GM10248 (cell line): Measurements from ENCODE around the gene BTBD19.
"Not testable (repeated sequence)": the region's sequence is repeated elsewhere in the genome, so short reads cannot be mapped to it uniquely, and the experiment has no call there.

Source experiments
- CTCF ChIA-PET: fragments of 300-600 bp; sonication (Branson Sonifier 250); formaldehyde crosslinking; extraction: SDS; loops from one replicate; lab custom pipeline; 2021; ENCODE audit warnings: antibody characterized with exemption; lab: Yijun Ruan, JAX
- POLR2A ChIA-PET: fragments of 350-650 bp; sonication (Branson Sonifier 250); formaldehyde crosslinking; extraction: SDS; loops from one replicate; lab custom pipeline; 2020; ENCODE audit warnings: antibody characterized with exemption; lab: Yijun Ruan, JAX
- DNase-seq: peaks from one replicate; pipeline ENCODE4 v3.0.0; 2012; ENCODE audit errors: extremely low spot score
- CTCF ChIP-seq: IDR thresholded peaks from 2 replicates; pipeline ENCODE4 v1.5.1; 2012; ENCODE audit warnings: mild to moderate bottlenecking, low read depth; ENCODE audit errors: extremely low read depth, missing control alignments, control extremely low read depth

Gene BTBD19

GRCh38 chr1:44811234-44811633, 2.9 kb downstream of the BTBD19 start:
- POLR2A ChIA-PET = interaction anchor here (0.7 to 7.7 kb wide), 2 partner anchors 8 to 760 kb away, joined by 5 to 120 read pairs; no protein-coding TSS in a partner anchor

GRCh38 chr1:44812822-44813543, 4.7 kb downstream of the BTBD19 start:
- no peak for DNase-seq
- CTCF ChIA-PET = interaction anchor here (1.3 to 2.9 kb wide), 2 partner anchors 13 to 29 kb away, joined by 3 to 9 read pairs; partner anchors contain the start of gene PLK3
- POLR2A ChIA-PET = interaction anchor here (0.6 to 2.0 kb wide), 4 partner anchors 10 to 105 kb away, joined by 3 to 7 read pairs (median 6); partner anchors contain the start of gene PLK3
- TF ChIP-seq CTCF = no peak

More at GRCh38 chr1:44811234-44811633, 2.9 kb downstream of the BTBD19 start:
- DNase-seq = no peak
- CTCF ChIA-PET = interaction anchor here (2.9 to 3.8 kb wide), 2 partner anchors 11 to 81 kb away, joined by 9 to 21 read pairs; partner anchors contain the start of genes PLK3 and RNU5D-1
- TF ChIP-seq CTCF = no peak

GRCh38 chr1:44815926-44816325, 7.6 kb downstream of the BTBD19 start:
- ChIA-PET CTCF (interaction anchor here (1.8 to 2.3 kb wide), 2 partner anchors 16 to 20 kb away, joined by 4 to 10 read pairs; partner anchors contain the start of gene PLK3), POLR2A (interaction anchor here (1.0 to 1.2 kb wide), 2 partner anchors 16 to 40 kb away, joined by 3 to 5 read pairs; partner anchors contain the start of gene RPS8)
- not testable (repeated sequence) for DNase-seq

GRCh38 chr1:44817307-44817706, 9.0 kb downstream of the BTBD19 start:
- ChIA-PET CTCF (interaction anchor here (1.7 to 5.4 kb wide), 5 partner anchors 9 to 86 kb away, joined by 6 to 42 read pairs (median 8); partner anchors contain the start of genes BTBD19, DYNLT4, PLK3 and RNU5D-1), POLR2A (interaction anchor here (0.6 to 5.5 kb wide), 5 partner anchors 9 to 96 kb away, joined by 5 to 120 read pairs (median 57); partner anchors contain the start of genes BTBD19, DYNLT4, PLK3 and RPS8)
- TF ChIP-seq CTCF = no peak
- no peak for DNase-seq

GRCh38 chr1:44817771-44818495, 9.6 kb downstream of the BTBD19 start:
- no peak for DNase-seq
- CTCF ChIA-PET = interaction anchor here (0.7 to 5.4 kb wide), 9 partner anchors 9 to 96 kb away, joined by 3 to 42 read pairs (median 7); partner anchors contain the start of genes BTBD19, DYNLT4, PLK3 and RNU5D-1
- no peak for TF ChIP-seq CTCF
- POLR2A ChIA-PET = interaction anchor here (0.6 to 5.5 kb wide), 11 partner anchors 9 to 519 kb away, joined by 3 to 120 read pairs (median 9); partner anchors contain the start of genes ARMH1, BEST4, BTBD19 and DYNLT4

GRCh38 chr1:44819196-44819607, 10.9 kb downstream of the BTBD19 start:
- ChIA-PET POLR2A (interaction anchor here (0.5 to 5.5 kb wide), 40 partner anchors 11 to 1442 kb away, joined by 3 to 120 read pairs (median 5); partner anchors contain the start of genes ARMH1, BEST4, BTBD19 and DYNLT4), CTCF (interaction anchor here (0.9 to 5.4 kb wide), 13 partner anchors 11 to 706 kb away, joined by 3 to 42 read pairs (median 5); partner anchors contain the start of genes BTBD19, DYNLT4, PLK3 and RNU5D-1)
- no peak for DNase-seq
- TF ChIP-seq CTCF = no peak
